ENCODE results near the gene LRRC71. TPM values are rescaled to one million over a fixed set of nuclear protein-coding genes. Genes with fewer than 3 reads are reported as not detected.

LRRC71 gene
- total and polyA plus RNA-seq, 2 donors (not counting 1 experiment from before 2014, with no cell fraction given) = not detected

DNA sequence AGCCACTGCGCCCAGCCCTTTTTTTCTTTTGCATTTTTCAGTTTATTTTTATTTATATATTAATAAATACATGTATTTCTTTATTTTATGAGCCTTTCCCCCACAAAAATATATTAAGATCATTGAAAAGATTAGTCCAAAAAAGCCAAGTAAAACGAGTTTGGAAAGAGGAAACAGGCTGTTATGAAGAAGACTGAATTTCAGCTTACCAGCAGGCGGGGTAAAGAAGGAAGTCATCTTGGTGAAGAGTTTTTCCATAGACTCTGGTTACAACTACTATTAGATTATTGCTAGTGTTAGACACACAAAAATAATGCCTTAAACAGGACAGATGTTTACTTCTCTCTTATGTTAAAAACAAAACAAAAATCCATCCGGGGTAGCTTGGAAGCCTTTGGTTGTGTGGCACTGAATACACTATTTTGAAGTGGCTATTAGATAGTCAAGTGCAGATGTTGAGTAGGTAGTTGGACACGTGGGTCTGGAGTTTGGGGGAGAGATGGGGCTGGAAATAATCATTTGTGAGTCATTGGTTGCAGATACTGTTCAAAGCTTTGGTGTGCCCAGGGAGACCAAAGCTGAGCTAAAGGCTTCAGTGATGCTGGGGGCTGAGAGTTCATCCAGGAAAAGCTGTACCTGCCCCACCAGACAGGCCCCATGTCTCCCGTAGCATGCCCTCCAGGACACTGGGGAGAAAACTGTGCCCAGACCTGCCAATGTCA is 8.7 kb upstream of the LRRC71 start:
- H3K9me3 Mint-ChIP-seq (ENCODE audit: insufficient read depth) = no peaks in the 10 kb centered on the region
- Histone ChIP-seq H4K20me1 (ENCODE audit: control insufficient read depth, insufficient read depth, low read length, poor library complexity, severe bottlenecking) (no peaks in the 10 kb centered on the region), H3K4me2 (replicated peaks; ENCODE audit: low read depth, low read length, poor library complexity, severe bottlenecking) (no peak overlapping the region), H3K4me3 (ENCODE audit: control extremely low read depth in 1 of 5, extremely low read depth in 1 of 5, insufficient read depth in 1 of 5, low read depth in 2 of 5, low read length in 4 of 5) (no peak overlapping the region), H3K27me3 (replicated peaks in 1 of 4; ENCODE audit: control extremely low read depth in 1 of 4, control insufficient read depth in 3 of 4, insufficient read depth in 4 of 4, low read length in 3 of 4) (peaks cover 0 to 25% (median 3%) of the 10 kb centered on the region in 4 experiments), H3K36me3 (replicated peaks in 1 of 2; ENCODE audit: control extremely low read depth in 1 of 2, control insufficient read depth in 1 of 2, extremely low read depth in 1 of 2, insufficient read depth in 2 of 2, low read length in 1 of 2) (no peaks in the 10 kb centered on the region), H3K27ac (ENCODE audit: low read length in 2 of 2) (no peak overlapping the region), H2AFZ (ENCODE audit: insufficient read depth, low read depth, low read length, poor library complexity, severe bottlenecking) (no peak overlapping the region), H3K79me2 (ENCODE audit: control insufficient read depth, insufficient read depth, low read length) (no peaks in the 10 kb centered on the region), H3K9me3 (ENCODE audit: control extremely low read depth in 1 of 3, control insufficient read depth in 2 of 3, insufficient read depth in 1 of 3, low read length in 2 of 3) (peaks cover 0 to 3% (median 0%) of the 10 kb centered on the region in 3 donors), H3K9ac (ENCODE audit: low read length) (no peak overlapping the region), H3K4me1 (ENCODE audit: control insufficient read depth in 2 of 2, insufficient read depth in 2 of 2, low read length in 2 of 2) (no peaks in the 10 kb centered on the region)
- ChIA-PET POLR2A (no interaction called here), CTCF (interaction anchor here (1.3 to 1.4 kb wide), 2 partner anchors 10 to 11 kb away, joined by 3 to 4 read pairs; no protein-coding TSS in a partner anchor)
- TF ChIP-seq EZH2 (IDR thresholded peaks at IDR 0.05; ENCODE audit: borderline replicate concordance, insufficient read depth, low read depth, low read length, poor library complexity, severe bottlenecking) = no peak
- TF ChIP-seq, protein P1, sequence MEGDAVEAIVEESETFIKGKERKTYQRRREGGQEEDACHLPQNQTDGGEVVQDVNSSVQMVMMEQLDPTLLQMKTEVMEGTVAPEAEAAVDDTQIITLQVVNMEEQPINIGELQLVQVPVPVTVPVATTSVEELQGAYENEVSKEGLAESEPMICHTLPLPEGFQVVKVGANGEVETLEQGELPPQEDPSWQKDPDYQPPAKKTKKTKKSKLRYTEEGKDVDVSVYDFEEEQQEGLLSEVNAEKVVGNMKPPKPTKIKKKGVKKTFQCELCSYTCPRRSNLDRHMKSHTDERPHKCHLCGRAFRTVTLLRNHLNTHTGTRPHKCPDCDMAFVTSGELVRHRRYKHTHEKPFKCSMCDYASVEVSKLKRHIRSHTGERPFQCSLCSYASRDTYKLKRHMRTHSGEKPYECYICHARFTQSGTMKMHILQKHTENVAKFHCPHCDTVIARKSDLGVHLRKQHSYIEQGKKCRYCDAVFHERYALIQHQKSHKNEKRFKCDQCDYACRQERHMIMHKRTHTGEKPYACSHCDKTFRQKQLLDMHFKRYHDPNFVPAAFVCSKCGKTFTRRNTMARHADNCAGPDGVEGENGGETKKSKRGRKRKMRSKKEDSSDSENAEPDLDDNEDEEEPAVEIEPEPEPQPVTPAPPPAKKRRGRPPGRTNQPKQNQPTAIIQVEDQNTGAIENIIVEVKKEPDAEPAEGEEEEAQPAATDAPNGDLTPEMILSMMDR (IDR thresholded peaks at IDR 0.05) = no peak
- 86% methylated on average over 2 of the region's 6 CpGs for WGBS (ENCODE audit: insufficient coverage)
- no peak for DNase-seq
- H3K27ac Mint-ChIP-seq = no peak overlapping the region
- peaks cover 2% of the 10 kb centered on the region for H3K4me1 Mint-ChIP-seq
- intact Hi-C loops (cut with micrococcal nuclease) = loop anchor here (5.0 kb wide), 1 partner anchor 246 kb away; no protein-coding TSS in a partner anchor
- peaks cover 36% of the 10 kb centered on the region for H3K27me3 Mint-ChIP-seq
- no peak overlapping the region for H3K4me3 Mint-ChIP-seq
- no peak for ATAC-seq (ENCODE audit: low read depth)

DNA sequence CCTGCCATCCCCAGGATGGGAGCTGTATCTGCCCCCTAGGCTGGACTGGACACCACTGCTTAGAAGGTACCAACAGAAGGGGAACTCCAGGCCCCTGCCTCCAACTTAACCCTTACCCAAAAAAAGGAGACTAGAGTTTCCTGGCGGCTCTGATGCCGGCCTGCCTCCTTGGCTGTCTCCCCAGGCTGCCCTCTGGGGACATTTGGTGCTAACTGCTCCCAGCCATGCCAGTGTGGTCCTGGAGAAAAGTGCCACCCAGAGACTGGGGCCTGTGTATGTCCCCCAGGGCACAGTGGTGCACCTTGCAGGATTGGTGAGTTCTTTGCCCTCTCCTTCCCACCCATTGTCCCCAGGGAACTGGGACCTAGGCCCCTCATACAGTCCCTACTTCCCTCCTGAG is 8.1 kb upstream of the LRRC71 start:
- no peaks in the 10 kb centered on the region for H4K20me1 ChIP-seq (ENCODE audit: control insufficient read depth, insufficient read depth, low read length, poor library complexity, severe bottlenecking)
- ChIA-PET POLR2A (no interaction called here), CTCF (interaction anchor here (1.4 kb wide), 1 partner anchor 10 kb away, joined by 4 read pairs; no protein-coding TSS in a partner anchor)
- H3K36me3 ChIP-seq (replicated peaks in 1 of 2; ENCODE audit: control extremely low read depth in 1 of 2, control insufficient read depth in 1 of 2, extremely low read depth in 1 of 2, insufficient read depth in 2 of 2, low read length in 1 of 2) = no peaks in the 10 kb centered on the region
- H3K27me3 Mint-ChIP-seq = peaks cover 33% of the 10 kb centered on the region
- no peak overlapping the region for H3K4me2 ChIP-seq (replicated peaks; ENCODE audit: low read depth, low read length, poor library complexity, severe bottlenecking)
- peaks cover 0 to 25% (median 4%) of the 10 kb centered on the region in 4 experiments for H3K27me3 ChIP-seq (replicated peaks in 1 of 4; ENCODE audit: control extremely low read depth in 1 of 4, control insufficient read depth in 3 of 4, insufficient read depth in 4 of 4, low read length in 3 of 4)
- WGBS (ENCODE audit: insufficient coverage) = 76% methylated on average over 2 of the region's 2 CpGs
- no peaks in the 10 kb centered on the region for H3K4me1 Mint-ChIP-seq
- H3K79me2 ChIP-seq (ENCODE audit: control insufficient read depth, insufficient read depth, low read length) = no peaks in the 10 kb centered on the region
- no peak overlapping the region for H3K27ac Mint-ChIP-seq
- intact Hi-C loops (cut with micrococcal nuclease) = loop anchor here (5.0 kb wide), 1 partner anchor 245 kb away; no protein-coding TSS in a partner anchor
- H3K9me3 ChIP-seq (ENCODE audit: control extremely low read depth in 1 of 3, control insufficient read depth in 2 of 3, insufficient read depth in 1 of 3, low read length in 2 of 3) = peaks cover 0 to 3% (median 0%) of the 10 kb centered on the region in 3 donors
- H2AFZ ChIP-seq (ENCODE audit: insufficient read depth, low read depth, low read length, poor library complexity, severe bottlenecking) = no peak overlapping the region
- no peak overlapping the region for H3K4me3 Mint-ChIP-seq
- no peak for ATAC-seq (ENCODE audit: low read depth)
- no peak for TF ChIP-seq EZH2 (IDR thresholded peaks at IDR 0.05; ENCODE audit: borderline replicate concordance, insufficient read depth, low read depth, low read length, poor library complexity, severe bottlenecking)
- TF ChIP-seq, protein P1 (IDR thresholded peaks at IDR 0.05) = no peak
- H3K4me1 ChIP-seq (ENCODE audit: control insufficient read depth in 2 of 2, insufficient read depth in 2 of 2, low read length in 2 of 2) = no peaks in the 10 kb centered on the region
- no peak overlapping the region for H3K4me3 ChIP-seq (ENCODE audit: control extremely low read depth in 1 of 5, extremely low read depth in 1 of 5, insufficient read depth in 1 of 5, low read depth in 2 of 5, low read length in 4 of 5)
- H3K9me3 Mint-ChIP-seq (ENCODE audit: insufficient read depth) = no peaks in the 10 kb centered on the region
- no peak for DNase-seq
- no peak overlapping the region for H3K9ac ChIP-seq (ENCODE audit: low read length)
- no peak overlapping the region for H3K27ac ChIP-seq (ENCODE audit: low read length in 2 of 2)
